ENCODE results near the gene PKNOX2.

Gene PKNOX2

DNA sequence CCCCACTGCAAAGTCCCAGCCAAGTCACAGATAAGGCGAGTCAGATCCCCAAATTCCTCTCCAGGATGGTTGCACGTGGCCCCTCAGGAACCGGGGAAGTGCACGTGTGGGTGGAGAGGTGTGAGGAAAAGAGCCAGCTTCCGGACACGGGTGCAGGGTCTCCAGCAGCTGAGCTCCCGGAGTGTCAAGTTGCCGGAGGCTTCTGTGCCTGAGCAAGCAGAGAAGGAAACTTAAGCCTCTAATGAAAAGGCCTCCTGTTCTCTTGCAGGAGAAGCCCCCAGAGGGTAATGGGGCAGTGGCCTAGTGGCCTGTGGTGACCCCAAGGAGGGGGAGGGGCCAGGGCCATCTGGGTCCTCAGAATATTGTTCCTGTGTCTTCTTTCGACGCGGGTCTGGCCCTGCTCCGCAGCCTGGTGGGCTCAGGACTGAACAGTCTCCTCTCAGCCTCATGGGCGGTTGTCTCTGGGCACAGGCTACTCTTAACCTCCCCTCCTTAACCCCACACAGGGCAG lies 183.6 kb downstream of the PKNOX2 start:
- H3K36me3 ChIP-seq (ENCODE audit: insufficient read depth, low read length) = no peaks in the 10 kb centered on the region
- H3K9ac ChIP-seq (ENCODE audit: low read depth, low read length) = no peak overlapping the region
- no peaks in the 10 kb centered on the region for H3K9me3 ChIP-seq (replicated peaks; ENCODE audit: low read length)
- H3K4me3 ChIP-seq (ENCODE audit: low read length) = no peak overlapping the region
- no peak overlapping the region for H3K4me2 ChIP-seq (ENCODE audit: low read length)
- H3K27me3 ChIP-seq (ENCODE audit: control insufficient read depth, insufficient read depth, low read length) = no peaks in the 10 kb centered on the region
- peaks cover 41% of the 10 kb centered on the region for H3K4me1 ChIP-seq (ENCODE audit: control insufficient read depth, insufficient read depth, low read length)

DNA sequence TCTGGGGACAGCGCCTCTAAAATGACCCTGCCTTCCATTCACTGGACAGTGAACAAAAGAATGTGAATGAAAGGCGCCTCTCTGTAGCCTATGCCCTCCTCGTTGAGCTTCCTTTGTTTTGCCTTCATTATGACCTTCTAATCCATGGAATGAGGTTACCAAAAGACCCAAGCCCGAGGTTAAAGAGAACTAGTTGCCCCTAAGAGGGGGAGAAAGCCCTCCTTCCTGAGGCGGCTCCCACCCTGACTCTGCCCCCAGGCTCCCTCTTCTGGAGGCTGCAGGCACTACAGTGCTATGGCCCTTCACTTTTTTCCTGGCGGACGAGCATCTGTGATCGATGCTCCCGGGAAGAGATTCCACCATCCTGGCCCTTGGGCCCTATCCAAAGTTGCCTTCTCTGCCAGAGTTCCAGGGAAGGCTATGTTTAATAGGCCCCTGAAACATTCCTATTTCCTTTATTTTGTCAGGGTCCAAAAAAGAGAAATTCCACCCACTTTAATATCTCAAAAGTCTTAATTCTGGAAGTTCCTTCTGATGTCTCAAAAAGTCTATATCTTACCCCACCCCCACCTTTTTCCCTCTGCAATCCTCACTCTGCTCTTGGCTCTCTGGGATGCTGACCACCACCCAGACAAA lies 184.2 kb downstream of the PKNOX2 start:
- H3K4me1 ChIP-seq (ENCODE audit: control insufficient read depth, insufficient read depth, low read length) = peaks cover 35% of the 10 kb centered on the region
- H3K9ac ChIP-seq (ENCODE audit: low read depth, low read length) = peak overlapping the region; percentile 31
- no peaks in the 10 kb centered on the region for H3K27me3 ChIP-seq (ENCODE audit: control insufficient read depth, insufficient read depth, low read length)
- H3K9me3 ChIP-seq (replicated peaks; ENCODE audit: low read length) = no peaks in the 10 kb centered on the region
- no peaks in the 10 kb centered on the region for H3K36me3 ChIP-seq (ENCODE audit: insufficient read depth, low read length)
- H3K4me2 ChIP-seq (ENCODE audit: low read length) = no peak overlapping the region
- H3K4me3 ChIP-seq (ENCODE audit: low read length) = no peak overlapping the region

DNA sequence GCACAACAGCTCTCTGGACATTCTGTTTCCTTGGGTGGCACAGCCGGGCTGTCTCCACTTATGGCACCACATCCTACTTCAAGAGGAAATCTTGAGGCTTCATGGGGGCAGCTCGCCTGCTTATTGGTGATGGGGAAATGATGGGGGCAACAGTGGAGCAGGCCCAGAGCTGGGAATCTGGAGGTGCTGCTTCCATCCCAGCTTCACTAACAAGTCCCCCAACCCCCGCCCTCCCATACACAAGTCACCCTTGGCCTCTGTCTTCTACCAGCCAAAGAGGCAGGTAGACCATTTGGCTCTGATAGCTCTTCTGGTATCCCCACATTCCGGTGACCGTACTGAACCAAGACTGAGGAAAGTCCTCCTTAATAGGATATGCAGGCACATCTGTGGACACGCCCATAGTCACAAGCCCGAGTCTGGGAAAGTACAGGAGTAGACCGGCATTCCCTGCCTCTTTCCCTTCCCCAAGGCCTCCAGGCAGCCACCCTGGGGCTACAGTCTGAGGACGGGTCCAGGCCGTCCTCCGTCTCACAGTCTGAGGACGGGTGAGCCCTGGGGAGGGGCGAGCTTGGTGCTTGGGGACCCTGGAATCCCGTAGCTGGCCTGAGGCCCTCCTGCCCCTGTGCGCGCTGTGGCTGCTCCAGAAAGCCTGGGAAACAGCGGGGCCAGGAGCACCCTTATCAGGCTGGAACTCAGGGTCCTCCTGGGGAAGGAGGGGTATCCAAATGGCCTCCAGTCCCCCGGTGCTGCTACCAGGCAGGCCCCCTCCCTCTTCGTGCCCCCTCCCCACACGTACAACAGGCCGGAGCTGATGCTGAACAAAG lies 185.9 kb downstream of the PKNOX2 start:
- H3K27me3 ChIP-seq (ENCODE audit: control insufficient read depth, insufficient read depth, low read length) = no peaks in the 10 kb centered on the region
- no peak overlapping the region for H3K4me2 ChIP-seq (ENCODE audit: low read length)
- no peak overlapping the region for H3K4me3 ChIP-seq (ENCODE audit: low read length)
- H3K36me3 ChIP-seq (ENCODE audit: insufficient read depth, low read length) = no peaks in the 10 kb centered on the region
- H3K9me3 ChIP-seq (replicated peaks; ENCODE audit: low read length) = no peaks in the 10 kb centered on the region
- H3K4me1 ChIP-seq (ENCODE audit: control insufficient read depth, insufficient read depth, low read length) = peaks cover 18% of the 10 kb centered on the region
- H3K9ac ChIP-seq (ENCODE audit: low read depth, low read length) = no peak overlapping the region

DNA sequence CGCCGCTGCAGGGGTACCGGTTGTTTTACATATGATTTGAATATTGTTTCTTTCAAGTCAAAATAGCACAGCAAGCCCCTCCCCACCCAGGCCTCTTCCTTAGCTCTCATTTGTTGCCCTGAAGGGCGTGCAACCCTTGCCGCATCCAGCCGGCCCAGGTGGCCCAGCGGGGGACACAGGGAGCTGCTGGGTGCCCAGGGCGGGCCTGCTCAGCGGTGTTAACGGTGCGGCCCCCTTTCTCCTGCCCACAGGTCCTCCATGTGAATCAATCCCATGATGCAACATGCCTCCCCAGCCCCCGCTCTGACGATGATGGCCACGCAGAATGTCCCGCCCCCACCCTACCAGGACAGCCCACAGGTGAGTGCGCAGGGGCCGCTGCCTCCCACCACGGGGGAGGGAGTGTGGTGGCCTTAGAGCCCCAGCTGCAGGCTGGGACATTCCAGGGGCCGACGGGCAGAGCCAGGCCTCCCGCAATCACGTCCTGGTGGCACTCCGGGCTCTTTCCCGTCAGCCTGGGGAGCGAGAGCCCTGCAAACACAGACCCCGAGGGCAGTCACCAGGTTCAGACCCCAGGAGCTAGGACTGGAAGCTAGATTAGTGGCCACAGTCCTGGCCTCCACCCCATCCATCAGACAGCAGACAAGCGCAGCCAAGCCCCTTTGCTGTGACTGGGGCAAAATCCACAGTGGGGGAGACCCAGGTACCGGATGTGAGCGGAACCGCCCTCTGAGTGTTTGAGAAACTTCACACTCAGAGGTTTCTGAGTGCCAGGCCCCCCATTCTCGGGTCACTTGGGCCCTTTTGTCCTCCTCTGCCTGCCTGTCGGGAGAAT lies 186.7 kb downstream of the PKNOX2 start:
- Histone ChIP-seq H3K4me3 (ENCODE audit: low read length) (no peak overlapping the region), H3K36me3 (ENCODE audit: insufficient read depth, low read length) (no peaks in the 10 kb centered on the region), H3K27me3 (ENCODE audit: control insufficient read depth, insufficient read depth, low read length) (no peaks in the 10 kb centered on the region), H3K9me3 (replicated peaks; ENCODE audit: low read length) (no peaks in the 10 kb centered on the region), H3K4me2 (ENCODE audit: low read length) (no peak overlapping the region), H3K4me1 (ENCODE audit: control insufficient read depth, insufficient read depth, low read length) (peaks cover 12% of the 10 kb centered on the region), H3K9ac (ENCODE audit: low read depth, low read length) (no peak overlapping the region)

GRCh38 chr11:125351868-125352250 lies 187.3 kb downstream of the PKNOX2 start:
- Histone ChIP-seq H3K9ac (ENCODE audit: low read depth, low read length) (no peak overlapping the region), H3K4me3 (ENCODE audit: low read length) (no peak overlapping the region), H3K27me3 (ENCODE audit: control insufficient read depth, insufficient read depth, low read length) (no peaks in the 10 kb centered on the region), H3K9me3 (replicated peaks; ENCODE audit: low read length) (no peaks in the 10 kb centered on the region), H3K4me2 (ENCODE audit: low read length) (no peak overlapping the region), H3K4me1 (ENCODE audit: control insufficient read depth, insufficient read depth, low read length) (peaks cover 9% of the 10 kb centered on the region), H3K36me3 (ENCODE audit: insufficient read depth, low read length) (no peaks in the 10 kb centered on the region)

GRCh38 chr11:125356797-125357196 lies 192.2 kb downstream of the PKNOX2 start:
- H3K9ac ChIP-seq (ENCODE audit: low read depth, low read length) = no peak overlapping the region
- no peaks in the 10 kb centered on the region for H3K9me3 ChIP-seq (replicated peaks; ENCODE audit: low read length)
- H3K4me3 ChIP-seq (ENCODE audit: low read length) = no peak overlapping the region
- H3K27me3 ChIP-seq (ENCODE audit: control insufficient read depth, insufficient read depth, low read length) = no peaks in the 10 kb centered on the region
- no peak overlapping the region for H3K4me2 ChIP-seq (ENCODE audit: low read length)
- H3K4me1 ChIP-seq (ENCODE audit: control insufficient read depth, insufficient read depth, low read length) = peaks cover 6% of the 10 kb centered on the region
- no peaks in the 10 kb centered on the region for H3K36me3 ChIP-seq (ENCODE audit: insufficient read depth, low read length)

DNA sequence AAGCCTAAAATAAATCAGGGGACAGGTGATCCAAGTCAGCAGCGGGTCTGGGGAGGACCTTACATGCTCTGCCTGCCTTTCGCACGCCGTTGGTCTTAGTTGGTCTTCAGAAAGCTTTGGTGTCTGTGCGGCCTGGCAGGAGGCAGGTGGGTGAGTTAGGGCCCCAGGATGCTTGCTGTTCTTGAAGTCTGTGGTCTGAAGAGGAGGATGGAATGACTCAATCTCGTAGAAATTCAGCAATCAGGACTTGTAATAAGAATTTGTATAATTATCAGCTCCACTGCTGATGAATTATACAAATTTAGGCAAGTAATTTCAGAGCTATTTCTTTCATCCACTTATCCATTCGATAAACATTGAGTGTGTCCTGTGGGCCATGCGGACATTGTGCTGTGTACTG lies 193.0 kb downstream of the PKNOX2 start:
- Histone ChIP-seq H3K27me3 (ENCODE audit: control insufficient read depth, insufficient read depth, low read length) (no peaks in the 10 kb centered on the region), H3K4me1 (ENCODE audit: control insufficient read depth, insufficient read depth, low read length) (peaks cover 6% of the 10 kb centered on the region), H3K4me2 (ENCODE audit: low read length) (no peak overlapping the region), H3K9ac (ENCODE audit: low read depth, low read length) (no peak overlapping the region), H3K36me3 (ENCODE audit: insufficient read depth, low read length) (no peaks in the 10 kb centered on the region), H3K9me3 (replicated peaks; ENCODE audit: low read length) (no peaks in the 10 kb centered on the region), H3K4me3 (ENCODE audit: low read length) (no peak overlapping the region)

GRCh38 chr11:125358254-125358840 lies 193.8 kb downstream of the PKNOX2 start:
- Histone ChIP-seq H3K4me2 (ENCODE audit: low read length) (no peak overlapping the region), H3K9me3 (replicated peaks; ENCODE audit: low read length) (no peaks in the 10 kb centered on the region), H3K27me3 (ENCODE audit: control insufficient read depth, insufficient read depth, low read length) (no peaks in the 10 kb centered on the region), H3K36me3 (ENCODE audit: insufficient read depth, low read length) (no peaks in the 10 kb centered on the region), H3K4me1 (ENCODE audit: control insufficient read depth, insufficient read depth, low read length) (peaks cover 7% of the 10 kb centered on the region), H3K9ac (ENCODE audit: low read depth, low read length) (no peak overlapping the region), H3K4me3 (ENCODE audit: low read length) (no peak overlapping the region)

- Histone ChIP-seq H3K9me3 (replicated peaks; ENCODE audit: low read length) (no peaks in the 10 kb centered on the region), H3K36me3 (ENCODE audit: insufficient read depth, low read length) (no peaks in the 10 kb centered on the region), H3K9ac (ENCODE audit: low read depth, low read length) (no peak overlapping the region), H3K4me1 (ENCODE audit: control insufficient read depth, insufficient read depth, low read length) (peaks cover 15% of the 10 kb centered on the region), H3K4me3 (ENCODE audit: low read length) (no peak overlapping the region), H3K27me3 (ENCODE audit: control insufficient read depth, insufficient read depth, low read length) (no peaks in the 10 kb centered on the region), H3K4me2 (ENCODE audit: low read length) (no peak overlapping the region)
Measured at GRCh38 chr11:125359130-125359529, 194.6 kb downstream of the PKNOX2 start.

- H3K27me3 ChIP-seq (ENCODE audit: control insufficient read depth, insufficient read depth, low read length) = no peaks in the 10 kb centered on the region
- no peak overlapping the region for H3K9ac ChIP-seq (ENCODE audit: low read depth, low read length)
- no peaks in the 10 kb centered on the region for H3K36me3 ChIP-seq (ENCODE audit: insufficient read depth, low read length)
- H3K4me3 ChIP-seq (ENCODE audit: low read length) = no peak overlapping the region
- no peak overlapping the region for H3K4me2 ChIP-seq (ENCODE audit: low read length)
- peaks cover 25% of the 10 kb centered on the region for H3K4me1 ChIP-seq (ENCODE audit: control insufficient read depth, insufficient read depth, low read length)
- no peaks in the 10 kb centered on the region for H3K9me3 ChIP-seq (replicated peaks; ENCODE audit: low read length)
Measured at GRCh38 chr11:125360066-125360465, 195.5 kb downstream of the PKNOX2 start.

Data from skeletal muscle satellite cell (primary cell).